Left kidney (tissue), 2 donors: ENCODE data around the gene EHHADH. TPM values are rescaled to one million over a fixed set of nuclear protein-coding genes. Genes with fewer than 3 reads are reported as not detected.
A peak's percentile ranks its signal among the peaks of the same experiment; 100 is the strongest.
"Not testable (repeated sequence)": the region's sequence is repeated elsewhere in the genome, so short reads cannot be mapped to it uniquely, and the experiment has no call there.

Experiments used
- DNase-seq: peaks from one replicate; pipeline ENCODE4 v3.0.0-alpha.2; 2013
- polyA plus RNA-seq: library from polyadenylated mRNA; unstranded; fragments of 120-200 nt; gene quantifications from one replicate; pipeline ENCODE4 v1.2.1, GENCODE V29; 2013; ENCODE audit not compliant: insufficient read length

Gene EHHADH
- polyA plus RNA-seq, 1 donor: 30.8 TPM

DNA sequence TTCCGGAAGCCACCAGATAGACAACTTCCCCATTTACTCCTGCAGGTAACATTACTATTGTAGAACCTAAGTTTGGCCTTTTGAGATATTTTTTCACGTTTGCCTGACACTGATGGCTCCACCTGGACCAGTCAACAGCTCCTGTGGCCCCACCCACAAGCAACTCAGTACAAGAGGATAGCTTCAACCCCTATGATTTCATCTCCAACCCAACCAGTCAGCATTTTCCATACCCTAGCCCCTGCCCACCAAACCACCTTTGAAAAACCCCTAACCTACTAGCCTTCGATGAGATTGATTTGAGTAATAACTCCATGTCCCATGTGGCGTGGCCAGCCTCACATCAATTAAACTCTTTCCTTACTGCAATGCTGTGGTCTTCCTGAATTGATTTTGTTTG is 950 bp upstream of the EHHADH start:
- DNase-seq: no peak

DNA sequence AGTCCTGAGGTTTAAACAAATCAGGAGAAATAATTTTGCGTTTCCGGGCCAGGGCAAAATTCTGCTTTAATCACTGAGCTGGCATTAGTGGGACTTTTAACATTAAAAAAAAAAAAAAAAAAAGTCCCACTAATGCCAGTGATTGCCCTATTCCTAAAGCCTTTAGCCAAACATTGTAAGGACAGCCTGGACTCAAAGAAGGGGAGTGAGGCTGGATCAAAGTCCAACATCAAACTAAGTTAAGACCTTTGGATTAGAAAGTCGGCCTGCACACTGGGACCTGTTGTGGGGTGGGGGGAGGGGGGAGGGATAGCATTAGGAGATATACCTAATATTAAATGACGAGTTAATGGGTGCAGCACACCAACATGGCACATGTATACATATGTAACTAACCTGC is 716 bp downstream of the EHHADH start:
- not testable (repeated sequence) for DNase-seq

DNA sequence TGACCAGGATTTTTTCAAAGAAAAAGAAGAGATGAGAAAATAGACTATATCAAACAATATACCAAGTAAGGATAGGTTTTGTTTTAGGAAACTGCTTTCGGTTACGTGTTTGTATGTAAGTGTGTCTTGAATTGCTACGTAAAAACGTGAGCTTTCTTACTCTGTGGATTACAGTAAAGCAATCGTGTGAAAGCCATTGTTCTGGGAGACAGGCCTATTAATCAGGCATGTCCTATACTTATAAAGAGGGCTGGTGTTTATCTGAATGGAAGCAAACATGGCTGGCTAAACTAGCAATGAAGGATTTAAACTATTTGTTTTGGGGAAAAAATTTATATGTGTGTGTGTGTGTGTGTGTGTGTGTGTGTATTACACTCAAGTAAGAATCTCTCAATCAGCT is 2.6 kb downstream of the EHHADH start:
- no peak for DNase-seq

DNA sequence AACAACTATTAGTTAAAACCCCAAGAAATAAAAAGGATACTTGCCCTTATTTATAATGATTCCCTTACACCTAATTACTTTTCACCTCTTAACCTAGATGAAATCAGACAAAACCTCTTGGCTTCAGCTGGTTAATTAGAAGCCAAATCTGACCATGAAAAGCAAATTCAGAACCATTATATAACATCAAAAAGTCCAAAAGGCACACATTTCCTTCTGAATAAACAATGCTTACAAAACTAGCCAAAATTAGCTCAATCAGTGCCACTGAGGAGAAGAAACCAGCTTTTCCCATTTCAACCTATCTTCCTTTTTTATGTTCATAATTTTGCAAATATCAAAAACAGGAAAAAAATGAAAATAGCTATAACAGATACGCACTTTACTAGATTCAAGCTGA is 3.2 kb downstream of the EHHADH start:
- no peak for DNase-seq

DNA sequence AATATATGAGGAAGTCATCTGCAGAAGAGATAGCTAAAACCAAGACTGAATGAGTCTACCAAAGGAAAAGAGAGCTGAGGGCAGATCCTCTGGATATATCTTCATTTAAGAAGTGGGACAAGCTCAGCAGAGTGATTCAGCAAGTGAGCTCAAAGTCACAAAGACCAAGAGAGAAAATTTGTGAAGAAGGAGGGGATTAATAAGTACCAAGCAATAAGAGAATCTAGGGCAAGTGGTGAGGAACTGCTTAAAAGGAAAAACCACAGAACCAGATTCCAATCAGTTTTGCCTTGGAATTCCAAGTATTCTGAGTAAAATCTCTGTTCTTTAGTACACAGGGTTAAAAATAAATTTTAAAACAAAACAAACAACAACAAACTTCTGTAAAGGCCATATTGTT is 3.6 kb downstream of the EHHADH start:
- DNase-seq: no peak

DNA sequence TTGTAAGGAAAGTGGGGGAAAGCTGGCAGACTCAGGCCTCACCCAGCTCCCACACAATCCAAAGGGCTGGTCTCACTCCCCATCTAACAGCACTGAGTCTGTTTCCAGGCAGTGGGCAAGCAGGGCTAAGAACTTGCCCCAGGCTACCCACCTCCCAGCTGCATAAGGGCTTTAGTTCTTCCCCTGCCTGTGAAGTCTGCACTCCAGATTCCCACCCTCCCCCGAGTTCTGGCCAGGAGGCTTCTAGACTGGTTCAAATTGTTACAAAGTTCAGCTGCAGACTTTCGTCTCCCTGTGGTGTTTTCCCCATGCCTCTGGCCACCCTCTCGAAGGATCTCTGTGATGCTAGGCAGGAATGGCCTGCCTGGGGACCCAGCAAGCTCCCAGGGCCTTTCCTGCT is 11.2 kb downstream of the EHHADH start:
- DNase-seq: no peak

DNA sequence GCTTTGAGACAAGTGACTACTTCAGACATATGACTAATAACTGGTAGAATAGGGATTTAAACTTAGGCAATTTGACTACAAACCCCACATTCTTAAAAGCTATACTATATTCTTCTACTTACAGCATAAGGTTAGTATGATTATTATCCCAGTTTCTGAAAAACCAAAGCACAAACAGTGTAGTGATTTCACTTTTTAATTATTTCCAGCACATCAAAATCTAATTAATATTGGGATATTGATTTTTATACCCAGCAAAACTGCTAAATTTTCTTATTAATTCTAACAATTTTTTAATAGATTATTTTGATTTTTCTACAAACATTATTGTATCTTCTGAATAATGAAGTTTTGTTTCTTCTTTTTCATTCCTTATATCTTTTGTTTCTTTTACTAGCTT is 16.9 kb downstream of the EHHADH start:
- DNase-seq: no peak

DNA sequence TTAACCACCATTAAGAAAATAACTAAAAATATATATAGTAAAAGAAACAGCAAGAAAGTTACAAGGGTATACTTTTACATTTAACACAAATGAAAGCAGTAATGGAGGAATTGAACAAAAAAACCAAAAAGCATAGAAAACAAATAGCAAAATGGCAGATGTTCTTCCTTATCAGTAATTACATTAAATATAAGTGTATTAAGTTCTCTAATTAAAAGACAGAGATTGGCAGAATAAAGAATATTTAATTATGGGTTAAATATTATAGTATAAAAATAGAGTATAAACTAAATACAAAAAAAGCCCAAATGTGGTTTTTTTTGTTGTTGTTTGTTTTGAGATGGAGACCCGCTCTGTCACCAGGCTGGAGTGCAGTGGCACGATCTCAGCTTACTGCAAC is 20.5 kb downstream of the EHHADH start:
- DNase-seq: no peak

DNA sequence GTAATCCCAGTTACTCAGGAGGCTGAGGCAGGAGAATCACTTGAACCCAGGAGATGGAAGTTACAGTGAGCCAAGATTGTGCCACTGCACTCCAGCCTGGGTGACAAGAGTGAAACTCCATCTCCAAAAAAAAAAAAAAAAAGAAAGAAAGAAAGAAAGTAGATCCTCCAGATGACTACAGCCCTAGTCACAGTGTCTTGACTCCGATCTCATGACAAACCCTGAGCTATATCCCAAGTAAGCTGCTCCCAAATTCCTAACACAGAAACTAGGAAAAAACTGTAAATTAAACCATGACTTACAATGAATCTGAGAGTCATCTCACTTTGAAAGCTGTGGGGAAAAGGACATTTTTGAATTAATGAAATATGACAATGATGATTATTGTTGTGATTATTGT is 27.3 kb downstream of the EHHADH start:
- DNase-seq: not testable (repeated sequence)

DNA sequence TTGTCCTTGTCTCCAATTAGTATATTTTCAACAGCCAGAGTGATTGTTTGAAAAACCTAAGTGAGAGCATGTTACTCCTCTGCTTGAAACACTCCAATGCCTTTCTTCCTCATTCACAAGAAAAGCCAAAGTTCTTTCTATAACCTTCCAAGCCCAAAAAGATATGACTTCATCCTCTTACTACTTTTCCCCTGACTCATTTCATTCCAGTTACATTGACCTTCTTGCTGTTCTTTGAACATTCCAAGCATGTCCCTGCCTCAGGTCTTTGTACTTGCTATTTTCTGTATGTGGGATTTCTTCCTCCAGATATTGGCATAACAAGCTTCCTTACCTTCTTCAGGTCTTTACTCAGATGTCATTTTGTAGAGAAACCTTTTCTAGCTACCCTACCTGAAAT is 28.3 kb downstream of the EHHADH start:
- DNase-seq: no peak

DNA sequence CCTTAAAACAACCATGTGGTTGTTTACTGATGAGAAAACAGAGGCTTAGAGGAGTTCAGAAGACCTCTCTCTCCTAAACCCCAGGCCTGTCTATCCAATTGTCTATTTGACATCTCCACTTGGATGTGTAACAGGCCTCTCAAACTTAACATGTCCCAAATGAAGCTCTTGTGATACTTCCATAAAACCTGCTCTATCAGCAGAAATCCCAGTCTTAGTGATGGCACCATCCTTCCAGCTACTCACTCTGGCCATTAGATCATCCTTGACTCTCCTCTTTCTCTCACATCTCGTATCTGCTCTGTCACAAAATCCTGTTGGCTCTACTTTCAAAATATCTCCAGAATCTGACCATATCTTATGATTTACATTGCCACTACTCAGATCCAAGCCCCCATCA is 28.8 kb downstream of the EHHADH start:
- DNase-seq: no peak

DNA sequence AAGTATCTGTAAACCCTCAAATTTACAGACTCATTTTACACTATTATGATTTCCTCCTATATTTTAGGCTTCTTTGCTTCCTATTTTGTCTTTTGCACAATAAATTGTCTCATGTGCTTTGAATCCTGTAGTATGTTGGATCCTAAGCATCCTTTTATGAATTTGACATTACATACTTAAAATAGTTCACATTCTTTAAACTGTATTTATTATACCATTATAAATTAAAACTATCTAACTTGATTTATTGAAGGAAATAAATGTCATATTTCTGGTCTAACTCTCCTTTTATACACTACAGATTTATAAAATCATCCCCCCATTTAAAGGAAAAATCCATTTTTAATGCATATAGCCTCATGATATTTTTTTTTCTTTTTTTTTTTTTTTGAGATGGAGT is 32.6 kb downstream of the EHHADH start:
- no peak for DNase-seq

DNA sequence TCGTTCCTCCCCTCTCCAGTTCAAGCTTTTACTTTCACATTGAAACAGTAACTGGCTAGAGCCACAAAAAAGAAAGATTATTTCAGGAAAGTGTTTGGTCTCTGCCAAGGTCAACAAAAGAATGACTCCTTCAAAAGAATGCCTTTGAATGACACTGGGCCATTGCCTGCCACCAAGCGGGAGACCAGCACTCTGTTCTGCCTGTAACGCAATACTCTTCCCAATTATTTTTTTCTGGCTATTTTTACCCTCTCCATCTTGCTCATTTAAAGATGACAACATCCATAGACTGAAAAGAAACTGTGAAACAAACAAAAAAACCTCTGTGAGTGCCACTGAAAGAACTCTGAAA is 37.3 kb downstream of the EHHADH start:
- DNase-seq: peak; percentile 22

DNA sequence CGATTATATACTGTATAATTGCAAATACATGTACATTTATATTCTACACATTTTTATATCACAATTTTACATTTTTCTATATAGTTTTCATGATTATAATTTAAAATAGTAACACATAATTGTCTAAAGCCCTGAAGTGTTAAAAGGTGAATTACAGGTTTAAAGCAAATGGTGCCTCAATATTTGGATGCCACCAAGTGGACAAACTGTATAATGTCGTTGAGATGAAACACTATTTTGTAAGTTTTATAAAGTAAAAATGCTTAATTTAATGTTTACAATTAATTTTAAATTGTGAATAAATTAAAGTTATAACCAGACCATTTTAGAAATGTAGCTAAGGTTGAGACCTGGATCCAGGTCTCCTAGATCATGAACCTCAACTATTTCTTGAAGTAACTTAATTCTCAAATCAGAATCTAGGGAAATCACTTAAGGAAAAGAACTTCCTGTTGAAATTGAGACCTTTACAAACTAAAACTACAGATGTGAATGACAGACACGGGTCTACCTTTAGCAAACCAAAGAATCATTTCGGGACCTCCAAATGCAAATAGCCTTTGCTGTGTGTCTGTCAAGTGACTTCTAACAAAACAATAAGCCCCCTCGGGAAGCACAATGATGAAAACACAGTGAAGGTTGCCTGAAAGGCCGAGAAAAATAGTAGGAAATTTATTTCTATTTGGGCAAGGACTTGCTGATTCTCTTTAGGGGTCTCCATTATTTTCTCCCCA is 37.8 kb downstream of the EHHADH start:
- DNase-seq: peak; percentile 11

DNA sequence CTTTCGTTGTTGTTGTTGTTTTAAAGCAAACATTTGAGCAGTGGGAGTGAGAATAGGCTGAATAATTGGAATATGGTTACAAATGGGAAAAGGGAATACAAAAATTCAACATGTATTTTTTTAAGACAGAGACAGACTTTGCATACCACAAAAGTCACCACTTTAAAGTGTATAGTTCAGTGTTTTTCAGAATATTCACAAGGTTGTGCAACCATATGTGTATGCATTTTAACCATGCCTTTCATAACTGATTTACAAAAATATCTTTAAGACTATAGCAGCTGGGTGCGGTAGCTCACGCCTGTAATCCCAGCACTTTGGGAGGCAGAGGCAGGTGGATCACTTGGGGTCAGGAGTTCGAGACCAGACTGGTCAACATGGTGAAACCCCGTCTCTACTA is 41.3 kb downstream of the EHHADH start:
- DNase-seq: no peak

DNA sequence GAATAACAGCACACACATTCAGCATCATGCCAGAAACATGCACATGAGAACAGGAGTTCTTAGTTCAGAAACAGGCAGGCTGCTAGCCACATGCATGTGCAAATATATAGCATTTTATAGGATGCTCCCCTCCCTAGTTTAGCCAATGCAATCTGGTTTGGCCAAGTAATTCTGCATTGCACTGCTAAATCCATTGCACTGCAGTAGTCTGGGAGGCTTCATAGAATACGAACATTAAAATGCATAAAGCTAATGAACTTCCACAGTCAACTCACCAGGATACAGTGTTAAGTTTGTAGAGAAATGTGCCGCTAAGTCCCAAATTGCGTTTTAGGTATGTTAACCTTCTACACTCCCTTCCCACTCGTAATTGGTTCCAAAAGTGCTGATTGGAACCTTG is 41.8 kb downstream of the EHHADH start:
- DNase-seq: no peak

DNA sequence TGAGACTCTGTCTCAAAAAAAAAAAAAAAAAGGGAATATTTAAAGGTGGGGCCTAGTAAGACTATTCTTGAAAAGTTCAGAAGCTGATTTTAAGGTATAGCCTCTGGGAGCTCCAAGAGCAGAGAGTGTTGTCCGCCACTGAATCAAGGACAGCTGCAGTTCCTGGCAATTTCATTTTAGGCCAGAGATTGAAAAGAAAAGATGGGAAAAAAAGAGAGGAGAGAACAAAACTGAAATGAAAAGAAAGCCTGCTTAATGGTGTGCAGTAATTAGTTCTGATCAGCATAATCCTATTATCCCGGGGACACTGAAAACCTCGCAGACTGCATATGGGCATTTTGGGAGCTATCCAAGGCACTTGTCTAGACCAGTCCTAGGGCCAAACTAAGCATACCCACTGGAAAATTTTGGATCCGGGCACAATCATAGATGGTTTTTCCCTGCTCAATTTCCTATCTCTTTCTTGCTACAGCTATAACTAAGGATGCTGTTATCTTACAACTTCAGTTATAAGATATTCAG is 43.2 kb downstream of the EHHADH start:
- DNase-seq: no peak

DNA sequence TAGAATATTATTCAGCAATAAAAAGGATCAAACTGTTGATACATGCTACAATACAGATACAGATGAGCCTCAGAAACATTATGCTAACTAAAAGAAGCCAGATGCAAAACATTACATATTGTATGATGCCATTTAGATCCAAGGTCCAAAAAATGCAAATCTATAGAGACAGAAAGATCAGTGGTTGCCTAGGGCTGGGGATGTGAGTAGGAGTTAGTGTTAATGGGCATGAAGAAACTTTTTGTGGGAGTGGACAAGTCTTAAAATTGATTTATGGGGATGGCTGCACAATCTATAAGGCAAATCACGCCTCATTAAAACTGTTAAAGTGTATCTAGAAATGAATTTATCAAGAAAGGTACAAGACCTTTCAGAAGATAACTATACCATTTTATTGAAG is 45.0 kb downstream of the EHHADH start:
- DNase-seq: peak; percentile 10

DNA sequence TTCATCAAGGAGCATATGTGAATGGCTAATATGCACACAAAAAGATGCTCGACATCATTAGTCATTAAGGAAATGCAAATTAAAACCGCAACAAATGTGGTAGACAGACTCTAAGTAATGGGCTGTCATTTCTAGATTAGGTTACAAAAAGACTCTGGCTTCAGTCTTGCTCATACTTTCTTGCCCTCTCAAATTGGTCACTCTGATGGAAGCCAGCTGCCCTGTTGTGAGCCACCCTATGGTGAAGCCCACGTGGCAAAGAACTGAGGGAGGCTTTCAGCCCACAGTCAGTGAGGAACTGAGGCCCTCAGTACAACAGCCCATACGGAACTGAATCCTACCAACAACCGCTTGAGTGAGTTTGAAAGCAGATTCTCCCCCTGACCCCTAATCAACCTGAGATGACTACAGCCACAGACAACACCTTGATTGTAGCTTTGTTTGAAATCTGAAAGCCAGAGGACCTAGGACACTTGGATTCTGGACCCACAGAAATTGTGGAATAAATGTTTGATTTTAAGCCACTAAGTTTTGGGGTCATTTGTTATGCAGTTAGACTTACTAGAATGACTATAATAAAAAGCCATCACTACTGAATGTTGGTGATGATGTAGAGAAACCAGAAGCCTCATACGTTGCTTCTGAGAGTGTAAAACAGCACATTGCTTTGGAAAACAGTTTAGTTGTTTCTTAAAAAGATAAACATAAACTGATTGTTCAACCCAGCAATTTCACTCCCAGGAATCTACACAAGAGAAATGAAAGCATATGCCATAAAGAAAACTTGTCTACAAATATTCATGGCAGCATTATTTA is 45.7 kb downstream of the EHHADH start:
- peak; percentile 7 for DNase-seq

DNA sequence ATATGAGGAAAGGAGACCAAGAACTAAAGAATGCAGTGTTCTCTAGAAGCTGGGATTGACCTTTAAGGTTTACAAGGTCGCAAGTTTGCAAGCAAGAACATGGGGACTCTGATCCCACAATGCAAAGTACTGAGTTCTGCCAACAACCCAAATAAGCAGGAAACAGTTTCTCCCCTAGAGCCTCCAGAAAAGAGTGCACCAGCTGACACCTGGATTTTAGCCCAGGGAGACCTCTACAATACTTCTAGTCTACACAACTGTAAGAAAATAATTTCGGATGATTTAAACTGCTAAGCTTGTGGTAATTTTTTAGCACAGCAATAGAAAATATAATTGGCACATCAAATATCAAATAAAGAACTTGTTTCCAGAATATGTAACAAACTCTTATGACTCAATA is 46.4 kb downstream of the EHHADH start:
- no peak for DNase-seq

DNA sequence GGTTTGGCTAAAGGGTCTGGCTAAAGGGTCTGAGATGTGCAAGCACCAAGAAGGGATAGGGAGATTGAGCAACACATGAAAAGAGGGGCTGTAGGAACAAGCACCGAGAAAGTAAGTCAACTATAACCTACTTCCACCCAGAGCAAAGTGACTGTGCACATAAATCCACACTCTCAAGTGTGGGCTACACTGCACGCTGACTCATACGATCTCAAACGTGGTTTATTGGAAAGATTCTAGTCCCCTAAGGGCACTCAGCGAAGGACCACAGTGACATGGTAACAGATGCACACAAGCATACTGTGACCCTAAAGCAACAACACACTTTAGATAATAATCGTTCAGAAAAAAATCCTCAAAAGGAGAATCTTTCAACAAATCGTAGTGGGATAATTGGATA is 48.0 kb downstream of the EHHADH start:
- no peak for DNase-seq

DNA sequence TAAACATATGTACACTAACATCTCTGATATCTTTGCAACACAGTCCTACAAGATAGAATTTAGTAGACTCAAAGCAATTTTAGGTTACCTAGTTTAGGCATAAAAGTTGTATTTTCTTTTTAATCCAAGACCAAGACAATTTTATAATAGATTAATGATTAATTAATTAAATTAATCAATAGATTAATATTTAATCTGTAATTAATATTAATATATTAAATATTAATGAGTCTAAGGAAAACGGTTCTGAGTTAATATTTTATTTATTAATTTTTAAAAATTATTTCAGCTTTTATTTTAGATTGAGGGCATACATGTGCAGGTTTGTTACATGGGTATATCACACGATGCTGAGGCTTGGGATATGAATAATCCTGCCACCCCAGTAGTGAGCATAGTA is 49.0 kb downstream of the EHHADH start:
- no peak for DNase-seq

DNA sequence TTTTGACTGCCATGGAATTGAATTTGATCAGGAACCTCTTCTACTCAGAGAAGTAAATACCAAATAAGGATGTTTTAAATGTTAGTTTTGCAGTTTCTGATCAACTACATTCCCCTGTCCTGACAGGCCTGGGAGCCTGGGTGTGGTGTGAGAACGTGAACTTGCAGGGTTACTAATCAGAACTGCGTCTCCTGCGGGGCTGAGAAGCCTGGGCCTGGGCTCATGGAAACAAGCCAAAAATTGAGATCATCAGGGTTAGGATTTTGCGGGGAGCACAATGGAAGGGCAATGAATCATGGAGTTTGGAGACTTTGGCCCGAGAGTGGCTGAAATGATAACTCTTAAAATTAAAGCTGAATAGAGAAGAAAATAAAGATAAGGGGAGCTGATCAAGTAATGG is 53.2 kb downstream of the EHHADH start:
- no peak for DNase-seq

DNA sequence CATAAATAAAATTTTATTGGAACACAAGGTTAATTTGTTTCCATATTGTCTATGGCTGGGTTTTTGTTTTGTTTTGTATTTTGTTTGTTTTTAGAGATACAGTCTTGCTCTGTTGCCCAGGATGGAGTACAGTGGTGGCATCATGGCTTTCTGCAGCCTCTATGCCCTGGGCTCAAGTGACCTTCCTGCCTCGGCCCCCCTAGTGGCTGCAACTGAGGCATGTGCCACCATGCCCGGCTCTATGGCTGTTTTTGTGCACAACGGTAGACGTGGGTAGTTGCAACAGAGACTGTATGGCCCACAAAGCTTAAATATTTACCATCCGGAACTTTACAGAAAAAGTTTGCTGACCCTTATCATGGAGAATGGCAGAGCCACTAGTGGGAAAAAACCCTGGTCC is 54.2 kb downstream of the EHHADH start:
- no peak for DNase-seq
